HG03575 (cell line): Measurements from ENCODE around the gene CTU2.

Experiments used
- ATAC-seq: cut with Tn5 transposase; IDR thresholded peaks from one replicate; pipeline ENCODE4 v1.9.1; 2021; ENCODE audit not compliant: unreplicated experiment, insufficient number of reproducible peaks, low FRiP score; ENCODE audit errors: extremely low read depth

CTU2 gene

GRCh38 chr16:88722784-88723506, 16.6 kb downstream of the CTU2 start:
- ATAC-seq, result no peak

- no peak for ATAC-seq
Measured at GRCh38 chr16:88723507-88723887, 17.2 kb downstream of the CTU2 start.

- ATAC-seq, result no peak
Measured at GRCh38 chr16:88723911-88724310, 17.6 kb downstream of the CTU2 start.

GRCh38 chr16:88724855-88725555, 18.7 kb downstream of the CTU2 start:
- no peak for ATAC-seq

GRCh38 chr16:88725609-88726407, 19.5 kb downstream of the CTU2 start:
- no peak for ATAC-seq

GRCh38 chr16:88726408-88726749, 20.1 kb downstream of the CTU2 start:
- no peak for ATAC-seq

- ATAC-seq, result no peak
Measured at GRCh38 chr16:88726981-88727380, 20.7 kb downstream of the CTU2 start.

- ATAC-seq, result no peak
Measured at GRCh38 chr16:88727871-88728270, 21.6 kb downstream of the CTU2 start.

GRCh38 chr16:88730632-88731607, 24.6 kb downstream of the CTU2 start:
- ATAC-seq, result no peak

- no peak for ATAC-seq
Measured at GRCh38 chr16:88731699-88732098, 25.4 kb downstream of the CTU2 start.

- ATAC-seq, result no peak
Measured at GRCh38 chr16:88732172-88732960, 26.1 kb downstream of the CTU2 start.

GRCh38 chr16:88732961-88733294, 26.6 kb downstream of the CTU2 start:
- ATAC-seq, result no peak

- ATAC-seq, result no peak
Measured at GRCh38 chr16:88733630-88734360, 27.5 kb downstream of the CTU2 start.

- no peak for ATAC-seq
Measured at GRCh38 chr16:88734361-88734728, 28.0 kb downstream of the CTU2 start.

- ATAC-seq, result no peak
Measured at GRCh38 chr16:88735121-88735520, 28.8 kb downstream of the CTU2 start.

- no peak for ATAC-seq
Measured at GRCh38 chr16:88735616-88736015, 29.3 kb downstream of the CTU2 start.

GRCh38 chr16:88736088-88736487, 29.8 kb downstream of the CTU2 start:
- ATAC-seq, result no peak

- ATAC-seq, result no peak
Measured at GRCh38 chr16:88736496-88736895, 30.2 kb downstream of the CTU2 start.
